ENCODE measurements around the gene TERT. TPM values are rescaled to one million over a fixed set of nuclear protein-coding genes. Genes with fewer than 3 reads are reported as not detected.

Gene TERT
- total RNA-seq, 2 donors from 2014 or later: not detected

DNA sequence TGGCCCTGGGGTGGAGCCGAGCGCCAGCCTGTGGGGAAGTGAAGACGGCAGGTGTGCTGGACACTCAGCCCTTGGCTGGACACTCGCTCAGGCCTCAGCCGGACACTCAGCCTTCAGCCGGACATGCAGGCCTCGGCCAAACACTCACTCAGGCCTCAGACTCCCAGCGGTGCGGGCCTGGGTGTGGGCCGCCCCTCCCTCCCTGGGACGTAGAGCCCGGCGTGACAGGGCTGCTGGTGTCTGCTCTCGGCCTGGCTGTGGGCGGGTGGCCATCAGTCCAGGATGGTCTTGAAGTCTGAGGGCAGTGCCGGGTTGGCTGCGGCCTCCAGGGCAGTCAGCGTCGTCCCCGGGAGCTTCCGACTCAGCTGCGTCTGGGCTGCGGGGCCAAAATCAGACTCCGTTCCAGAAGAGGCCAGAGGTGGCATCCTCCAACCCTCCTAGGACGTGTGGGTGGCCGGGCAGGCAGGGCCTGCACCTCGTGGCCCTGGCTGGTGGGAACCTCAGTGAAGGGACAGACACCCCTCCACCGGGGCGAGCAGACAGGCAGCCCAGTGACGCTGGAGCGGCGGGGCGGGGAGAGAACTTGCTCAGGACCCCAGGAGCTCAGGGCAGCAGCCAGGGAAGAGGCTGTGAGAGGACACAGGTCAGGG lies 41.3 kb downstream of the TERT start:
- Histone ChIP-seq H3K27me3 (replicated peaks; ENCODE audit: insufficient read depth) (no peaks in the 10 kb centered on the region), H3K27ac (no peak overlapping the region), H3K9me3 (no peaks in the 10 kb centered on the region), H3K4me3 (no peak overlapping the region), H3K4me1 (ENCODE audit: control insufficient read depth in 1 of 2, low read depth in 2 of 2) (no peaks in the 10 kb centered on the region), H3K36me3 (no peaks in the 10 kb centered on the region)
- TF ChIP-seq, protein P1, sequence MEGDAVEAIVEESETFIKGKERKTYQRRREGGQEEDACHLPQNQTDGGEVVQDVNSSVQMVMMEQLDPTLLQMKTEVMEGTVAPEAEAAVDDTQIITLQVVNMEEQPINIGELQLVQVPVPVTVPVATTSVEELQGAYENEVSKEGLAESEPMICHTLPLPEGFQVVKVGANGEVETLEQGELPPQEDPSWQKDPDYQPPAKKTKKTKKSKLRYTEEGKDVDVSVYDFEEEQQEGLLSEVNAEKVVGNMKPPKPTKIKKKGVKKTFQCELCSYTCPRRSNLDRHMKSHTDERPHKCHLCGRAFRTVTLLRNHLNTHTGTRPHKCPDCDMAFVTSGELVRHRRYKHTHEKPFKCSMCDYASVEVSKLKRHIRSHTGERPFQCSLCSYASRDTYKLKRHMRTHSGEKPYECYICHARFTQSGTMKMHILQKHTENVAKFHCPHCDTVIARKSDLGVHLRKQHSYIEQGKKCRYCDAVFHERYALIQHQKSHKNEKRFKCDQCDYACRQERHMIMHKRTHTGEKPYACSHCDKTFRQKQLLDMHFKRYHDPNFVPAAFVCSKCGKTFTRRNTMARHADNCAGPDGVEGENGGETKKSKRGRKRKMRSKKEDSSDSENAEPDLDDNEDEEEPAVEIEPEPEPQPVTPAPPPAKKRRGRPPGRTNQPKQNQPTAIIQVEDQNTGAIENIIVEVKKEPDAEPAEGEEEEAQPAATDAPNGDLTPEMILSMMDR (IDR thresholded peaks at IDR 0.05): no peak
- ATAC-seq (ENCODE audit: insufficient number of reproducible peaks, low FRiP score, low read depth) (no peak), DNase-seq (ENCODE audit: low spot score) (no peak)

DNA sequence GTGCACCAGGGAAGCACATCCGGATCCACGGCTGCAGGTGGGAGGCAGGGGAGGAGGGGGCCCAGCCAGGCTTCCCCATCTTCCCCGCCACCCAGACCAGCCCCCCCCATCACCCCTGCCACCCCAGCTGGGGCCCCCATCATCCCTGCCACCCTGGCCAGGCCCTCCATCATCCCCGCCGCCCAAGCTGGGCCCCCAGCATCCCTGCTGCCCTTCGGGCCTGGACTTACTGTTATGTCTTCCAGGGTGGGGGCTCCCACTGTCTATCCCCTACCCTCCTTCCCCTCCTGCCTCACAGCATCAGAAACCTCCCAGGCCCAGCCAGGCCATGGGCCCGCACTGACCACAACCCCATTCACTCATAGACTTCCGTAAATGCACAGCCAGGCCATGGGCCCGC lies 42.2 kb downstream of the TERT start:
- DNase-seq (ENCODE audit: low spot score): no peak
- Histone ChIP-seq H3K4me1 (ENCODE audit: control insufficient read depth in 1 of 2, low read depth in 2 of 2) (no peaks in the 10 kb centered on the region), H3K27ac (no peak overlapping the region), H3K9me3 (no peaks in the 10 kb centered on the region), H3K36me3 (no peaks in the 10 kb centered on the region), H3K4me3 (no peak overlapping the region), H3K27me3 (replicated peaks; ENCODE audit: insufficient read depth) (no peaks in the 10 kb centered on the region)
- ATAC-seq (ENCODE audit: insufficient number of reproducible peaks, low FRiP score, low read depth): no peak
- TF ChIP-seq, protein P1 (IDR thresholded peaks at IDR 0.05): no peak

GRCh38 chr5:1251678-1252580 lies 42.9 kb downstream of the TERT start:
- DNase-seq (ENCODE audit: low spot score) (no peak), ATAC-seq (ENCODE audit: insufficient number of reproducible peaks, low FRiP score, low read depth) (no peak)
- Histone ChIP-seq H3K27ac (no peak overlapping the region), H3K9me3 (no peaks in the 10 kb centered on the region), H3K4me1 (ENCODE audit: control insufficient read depth in 1 of 2, low read depth in 2 of 2) (no peaks in the 10 kb centered on the region), H3K27me3 (replicated peaks; ENCODE audit: insufficient read depth) (no peaks in the 10 kb centered on the region), H3K36me3 (no peaks in the 10 kb centered on the region), H3K4me3 (no peak overlapping the region)
- TF ChIP-seq, protein P1 (IDR thresholded peaks at IDR 0.05): no peak

DNA sequence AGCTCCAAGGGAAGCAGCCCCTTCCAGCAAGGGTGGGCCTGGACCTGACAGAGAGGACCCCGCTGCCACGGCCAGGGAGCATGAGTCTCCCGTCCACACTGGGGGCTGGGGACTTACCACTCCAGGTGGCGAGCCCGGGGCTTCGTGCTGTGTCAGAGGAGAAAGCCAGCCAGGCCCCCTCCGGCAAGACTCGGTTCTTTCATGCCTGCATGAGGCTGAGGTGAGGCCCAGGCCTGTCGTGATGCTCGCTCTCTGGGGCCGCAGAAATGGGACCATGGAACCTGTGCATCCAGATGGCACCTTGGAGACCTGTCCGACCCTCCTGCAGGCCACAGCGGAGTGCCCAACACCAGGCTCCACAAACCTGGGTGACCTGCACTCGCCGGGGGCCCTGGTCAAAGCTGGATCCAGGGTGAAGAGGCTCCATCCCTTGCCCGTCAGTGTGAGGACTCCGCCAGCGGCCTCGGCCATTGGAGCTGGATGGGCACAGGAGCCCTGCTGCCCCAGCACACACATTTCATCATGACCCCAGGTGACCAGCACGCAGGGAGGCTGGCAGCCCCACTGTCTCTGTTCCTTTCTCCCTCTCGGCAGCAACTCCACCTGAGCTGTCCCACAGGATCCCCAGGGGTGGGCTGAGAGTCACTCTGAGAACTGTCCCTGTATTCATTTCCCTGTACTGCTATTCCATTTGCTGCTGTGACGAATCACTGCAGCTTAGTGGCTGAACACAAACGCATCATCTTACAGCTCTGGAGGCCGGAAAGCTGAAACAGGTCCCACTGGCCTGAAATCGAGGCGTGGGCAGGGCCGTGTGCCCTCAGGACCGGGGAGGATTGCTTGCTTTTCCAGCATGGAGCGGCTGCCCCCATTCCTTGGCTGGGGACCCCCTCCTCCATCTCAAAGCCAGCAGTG lies 45.2 kb downstream of the TERT start:
- TF ChIP-seq, protein P1 (IDR thresholded peaks at IDR 0.05): no peak
- no peak overlapping the region for H3K27ac ChIP-seq
- no peaks in the 10 kb centered on the region for H3K27me3 ChIP-seq (replicated peaks; ENCODE audit: insufficient read depth)
- no peaks in the 10 kb centered on the region for H3K36me3 ChIP-seq
- H3K4me1 ChIP-seq (ENCODE audit: control insufficient read depth in 1 of 2, low read depth in 2 of 2): no peaks in the 10 kb centered on the region
- DNase-seq (ENCODE audit: low spot score): no peak
- H3K4me3 ChIP-seq: no peak overlapping the region
- no peaks in the 10 kb centered on the region for H3K9me3 ChIP-seq
- no peak for ATAC-seq (ENCODE audit: insufficient number of reproducible peaks, low FRiP score, low read depth)

Measured in thoracic aorta (tissue), 2 donors.